ENCODE results near the gene TAF15. TPM values are rescaled to one million over a fixed set of nuclear protein-coding genes. Genes with fewer than 3 reads are reported as not detected.

Gene TAF15
- polyA plus RNA-seq, 1 of the 3 experiments (the other 2 are of a cell fraction): 78.0 TPM

DNA sequence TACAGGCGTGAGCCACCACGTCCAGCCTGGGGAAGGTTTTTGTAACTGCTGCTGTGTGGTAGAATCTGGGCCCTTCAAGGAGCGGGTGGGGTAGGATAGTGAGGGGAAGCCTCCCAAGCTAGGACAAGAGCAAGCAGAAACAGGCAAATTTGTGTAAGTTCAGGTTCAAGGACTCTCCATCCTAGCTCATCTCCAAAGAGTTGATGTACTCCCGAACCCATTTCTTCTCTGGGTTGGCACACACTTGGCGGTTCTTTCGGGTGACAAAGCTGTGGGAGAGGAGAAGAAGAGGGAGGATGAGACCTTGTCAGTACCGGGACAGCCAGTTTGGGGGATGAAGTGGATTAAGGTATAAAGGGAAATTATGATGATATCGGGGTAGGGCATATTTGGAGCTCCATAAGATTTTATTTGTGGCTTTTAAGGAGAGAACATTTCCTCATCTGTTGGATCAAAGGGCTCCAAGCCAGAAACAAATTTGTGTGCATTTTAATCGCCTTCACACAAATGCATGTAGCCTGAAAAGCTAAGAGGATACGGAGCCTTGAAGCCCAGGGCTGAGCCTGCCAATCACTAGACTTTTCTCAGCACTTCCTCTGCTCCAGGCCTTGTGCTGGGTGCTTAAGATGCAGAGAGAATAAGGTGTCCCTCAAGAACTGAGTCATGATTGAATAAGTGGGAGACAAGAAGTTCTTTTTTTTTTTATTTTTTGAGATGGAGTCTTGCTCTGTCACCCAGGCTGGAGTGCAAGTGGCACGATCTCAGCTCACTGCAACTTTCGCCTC is 63.1 kb downstream of the TAF15 start:
- TF ChIP-seq TAF1 (IDR thresholded peaks at IDR 0.05; ENCODE audit: borderline replicate concordance, low read depth, low read length) (no peak), ELF1 (IDR thresholded peaks at IDR 0.05) (no peak), FOXM1 (IDR thresholded peaks at IDR 0.05; ENCODE audit: low read depth) (no peak), GATA2 (CRISPR knock-in tag; IDR thresholded peaks at IDR 0.05) (no peak), MXI1 (IDR thresholded peaks at IDR 0.05; ENCODE audit: low read depth, low read length) (no peak), SMC3 (IDR thresholded peaks at IDR 0.05; ENCODE audit: low read depth, low read length) (no peak)
- TF ChIP-seq, protein P1, sequence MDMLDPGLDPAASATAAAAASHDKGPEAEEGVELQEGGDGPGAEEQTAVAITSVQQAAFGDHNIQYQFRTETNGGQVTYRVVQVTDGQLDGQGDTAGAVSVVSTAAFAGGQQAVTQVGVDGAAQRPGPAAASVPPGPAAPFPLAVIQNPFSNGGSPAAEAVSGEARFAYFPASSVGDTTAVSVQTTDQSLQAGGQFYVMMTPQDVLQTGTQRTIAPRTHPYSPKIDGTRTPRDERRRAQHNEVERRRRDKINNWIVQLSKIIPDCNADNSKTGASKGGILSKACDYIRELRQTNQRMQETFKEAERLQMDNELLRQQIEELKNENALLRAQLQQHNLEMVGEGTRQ (IDR thresholded peaks at IDR 0.05; ENCODE audit: borderline replicate concordance, low read depth, low read length): no peak
- TF ChIP-seq, protein P2, sequence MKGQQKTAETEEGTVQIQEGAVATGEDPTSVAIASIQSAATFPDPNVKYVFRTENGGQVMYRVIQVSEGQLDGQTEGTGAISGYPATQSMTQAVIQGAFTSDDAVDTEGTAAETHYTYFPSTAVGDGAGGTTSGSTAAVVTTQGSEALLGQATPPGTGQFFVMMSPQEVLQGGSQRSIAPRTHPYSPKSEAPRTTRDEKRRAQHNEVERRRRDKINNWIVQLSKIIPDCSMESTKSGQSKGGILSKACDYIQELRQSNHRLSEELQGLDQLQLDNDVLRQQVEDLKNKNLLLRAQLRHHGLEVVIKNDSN (IDR thresholded peaks at IDR 0.05; ENCODE audit: borderline replicate concordance, low read depth): no peak
- Histone ChIP-seq H3K4me3 (ENCODE audit: low read depth in 2 of 2, low read length in 1 of 2) (no peak overlapping the region), H3K36me3 (replicated peaks in 1 of 2; ENCODE audit: control insufficient read depth in 1 of 2, insufficient read depth in 2 of 2, low read length in 1 of 2) (no peaks in the 10 kb centered on the region), H3K79me2 (ENCODE audit: insufficient read depth) (no peaks in the 10 kb centered on the region), H4K20me1 (ENCODE audit: insufficient read depth) (no peaks in the 10 kb centered on the region), H2AFZ (ENCODE audit: low read depth) (no peak overlapping the region), H3K9ac (no peak overlapping the region), H3F3A (replicated peaks; ENCODE audit: insufficient read depth) (no peaks in the 10 kb centered on the region), H3K4me2 (no peak overlapping the region), H3K27ac (ENCODE audit: low read depth in 2 of 2, low read length in 1 of 2) (no peak overlapping the region), H3K9me3 (no peaks in the 10 kb centered on the region), H3K9me2 (no peaks in the 10 kb centered on the region), H3K27me3 (ENCODE audit: insufficient read depth) (no peaks in the 10 kb centered on the region), H3K4me1 (ENCODE audit: control insufficient read depth in 1 of 2, insufficient read depth in 2 of 2, low read depth in 1 of 2, low read length in 1 of 2) (no peaks in the 10 kb centered on the region)
- ChIA-PET CTCF (interaction anchor here (0.7 to 1.2 kb wide), 3 partner anchors 23 to 611 kb away, joined by 3 to 4 read pairs (median 3); no protein-coding TSS in a partner anchor), POLR2A (no interaction called here)
- DNase-seq: no peak
- WGBS (ENCODE audit: low lambda C conversion rate): 85% methylated on average over 12 of the region's 12 CpGs

- 54% methylated on average over 5 of the region's 5 CpGs for WGBS (ENCODE audit: low lambda C conversion rate)
- no peaks in the 10 kb centered on the region for H3K9me2 ChIP-seq
- TF ChIP-seq TAF1 (IDR thresholded peaks at IDR 0.05; ENCODE audit: borderline replicate concordance, low read depth, low read length): no peak
- TF ChIP-seq MXI1 (IDR thresholded peaks at IDR 0.05; ENCODE audit: low read depth, low read length): no peak
- TF ChIP-seq YY1 (IDR thresholded peaks at IDR 0.05; ENCODE audit: low read depth): no peak
- TF ChIP-seq, protein P3, sequence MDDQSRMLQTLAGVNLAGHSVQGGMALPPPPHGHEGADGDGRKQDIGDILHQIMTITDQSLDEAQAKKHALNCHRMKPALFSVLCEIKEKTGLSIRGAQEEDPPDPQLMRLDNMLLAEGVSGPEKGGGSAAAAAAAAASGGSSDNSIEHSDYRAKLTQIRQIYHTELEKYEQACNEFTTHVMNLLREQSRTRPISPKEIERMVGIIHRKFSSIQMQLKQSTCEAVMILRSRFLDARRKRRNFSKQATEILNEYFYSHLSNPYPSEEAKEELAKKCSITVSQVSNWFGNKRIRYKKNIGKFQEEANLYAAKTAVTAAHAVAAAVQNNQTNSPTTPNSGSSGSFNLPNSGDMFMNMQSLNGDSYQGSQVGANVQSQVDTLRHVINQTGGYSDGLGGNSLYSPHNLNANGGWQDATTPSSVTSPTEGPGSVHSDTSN (IDR thresholded peaks at IDR 0.05): no peak
- no peak for TF ChIP-seq RCOR1 (IDR thresholded peaks at IDR 0.05; ENCODE audit: low read length)
- TF ChIP-seq GABPA (IDR thresholded peaks at IDR 0.05; ENCODE audit: low read depth): no peak
- no peak for TF ChIP-seq REST (IDR thresholded peaks at IDR 0.05; ENCODE audit: low read depth, low read length)
- TF ChIP-seq, protein P2 (IDR thresholded peaks at IDR 0.05; ENCODE audit: borderline replicate concordance, low read depth): no peak
- no peak for TF ChIP-seq FOXJ3 (CRISPR knock-in tag; IDR thresholded peaks at IDR 0.05)
- TF ChIP-seq, protein P4, sequence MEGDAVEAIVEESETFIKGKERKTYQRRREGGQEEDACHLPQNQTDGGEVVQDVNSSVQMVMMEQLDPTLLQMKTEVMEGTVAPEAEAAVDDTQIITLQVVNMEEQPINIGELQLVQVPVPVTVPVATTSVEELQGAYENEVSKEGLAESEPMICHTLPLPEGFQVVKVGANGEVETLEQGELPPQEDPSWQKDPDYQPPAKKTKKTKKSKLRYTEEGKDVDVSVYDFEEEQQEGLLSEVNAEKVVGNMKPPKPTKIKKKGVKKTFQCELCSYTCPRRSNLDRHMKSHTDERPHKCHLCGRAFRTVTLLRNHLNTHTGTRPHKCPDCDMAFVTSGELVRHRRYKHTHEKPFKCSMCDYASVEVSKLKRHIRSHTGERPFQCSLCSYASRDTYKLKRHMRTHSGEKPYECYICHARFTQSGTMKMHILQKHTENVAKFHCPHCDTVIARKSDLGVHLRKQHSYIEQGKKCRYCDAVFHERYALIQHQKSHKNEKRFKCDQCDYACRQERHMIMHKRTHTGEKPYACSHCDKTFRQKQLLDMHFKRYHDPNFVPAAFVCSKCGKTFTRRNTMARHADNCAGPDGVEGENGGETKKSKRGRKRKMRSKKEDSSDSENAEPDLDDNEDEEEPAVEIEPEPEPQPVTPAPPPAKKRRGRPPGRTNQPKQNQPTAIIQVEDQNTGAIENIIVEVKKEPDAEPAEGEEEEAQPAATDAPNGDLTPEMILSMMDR (IDR thresholded peaks at IDR 0.05): no peak
Measured at GRCh38 chr17:35875072-35875799, 66.0 kb downstream of the TAF15 start.

More at GRCh38 chr17:35875072-35875799, 66.0 kb downstream of the TAF15 start:
- no peak for DNase-seq
- no peaks in the 10 kb centered on the region for H4K20me1 ChIP-seq (ENCODE audit: insufficient read depth)
- H3K4me1 ChIP-seq (ENCODE audit: control insufficient read depth in 1 of 2, insufficient read depth in 2 of 2, low read depth in 1 of 2, low read length in 1 of 2): no peaks in the 10 kb centered on the region
- H3K36me3 ChIP-seq (replicated peaks in 1 of 2; ENCODE audit: control insufficient read depth in 1 of 2, insufficient read depth in 2 of 2, low read length in 1 of 2): no peaks in the 10 kb centered on the region
- H3K27me3 ChIP-seq (ENCODE audit: insufficient read depth): no peaks in the 10 kb centered on the region
- H3K27ac ChIP-seq (ENCODE audit: low read depth in 2 of 2, low read length in 1 of 2): no peak overlapping the region
- no peaks in the 10 kb centered on the region for H3F3A ChIP-seq (replicated peaks; ENCODE audit: insufficient read depth)
- no peaks in the 10 kb centered on the region for H3K9me3 ChIP-seq
- H2AFZ ChIP-seq (ENCODE audit: low read depth): no peak overlapping the region
- POLR2A ChIA-PET: no interaction called here
- CTCF ChIA-PET: interaction anchor here (0.7 to 1.3 kb wide), 2 partner anchors 26 to 734 kb away, joined by 3 to 7 read pairs; no protein-coding TSS in a partner anchor
- H3K9ac ChIP-seq: no peak overlapping the region
- no peak overlapping the region for H3K4me2 ChIP-seq
- no peak overlapping the region for H3K4me3 ChIP-seq (ENCODE audit: low read depth in 2 of 2, low read length in 1 of 2)
- no peaks in the 10 kb centered on the region for H3K79me2 ChIP-seq (ENCODE audit: insufficient read depth)
